Bronchus fibroblast of lung (primary cell): ENCODE measurements around the gene UGT2B7. TPM values are rescaled to one million over a fixed set of nuclear protein-coding genes. Genes with fewer than 3 reads are reported as not detected.

ENCODE experiments used
- total RNA-seq: library from RNA; depleted of rRNA; stranded (reverse); fragments of >200 nt; gene quantifications from 2 replicates; pipeline ENCODE4 v1.2.3, GENCODE V29; 2015

Gene UGT2B7
- total RNA-seq, result not detected in 2 replicates

DNA sequence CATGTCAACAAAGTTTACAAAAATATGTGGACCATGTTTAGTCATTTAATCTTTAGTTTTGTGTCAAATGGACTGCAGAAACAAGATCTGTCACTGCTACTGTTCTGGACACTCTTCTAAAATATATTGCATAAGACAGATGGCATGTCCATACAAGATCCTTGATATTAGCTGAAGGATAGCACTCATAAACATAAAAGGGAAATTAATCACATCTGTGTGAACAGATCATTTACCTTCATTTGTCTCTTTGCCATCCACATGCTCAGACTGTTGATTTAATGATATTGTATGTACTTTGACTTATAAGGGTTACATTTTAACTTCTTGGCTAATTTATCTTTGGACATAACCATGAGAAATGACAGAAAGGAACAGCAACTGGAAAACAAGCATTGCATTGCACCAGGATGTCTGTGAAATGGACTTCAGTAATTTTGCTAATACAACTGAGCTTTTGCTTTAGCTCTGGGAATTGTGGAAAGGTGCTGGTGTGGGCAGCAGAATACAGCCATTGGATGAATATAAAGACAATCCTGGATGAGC, at the start of gene UGT2B7:
Gene UGT2B7 (plus strand): TSS at position 364 of the 546 bp plus-strand sequence. CDS start 47 bp downstream, at position 411.

Other genes with a start within 250 kb of the UGT2B7 start
- gene UGT2A3, start 144.7 kb upstream of the UGT2B7 start, total RNA-seq, result not detected in 2 replicates
- not detected in 2 replicates for gene UGT2B11, start 118.3 kb downstream of the UGT2B7 start, total RNA-seq
- not detected in 2 replicates for gene UGT2B28, start 184.0 kb downstream of the UGT2B7 start, total RNA-seq